Measurements from ENCODE around the gene CLDN20.

Gene CLDN20

GRCh38 chr6:155287762-155288161 lies 23.9 kb downstream of the CLDN20 start:
- no peak overlapping the region for H3K9ac ChIP-seq (ENCODE audit: low read depth, low read length, poor library complexity)
- H2BK12ac ChIP-seq (ENCODE audit: low read length), result no peak overlapping the region
- H2AFZ ChIP-seq (ENCODE audit: low read length), result no peak overlapping the region
- no peak overlapping the region for H3K18ac ChIP-seq (ENCODE audit: low read length)
- H3K36me3 ChIP-seq (replicated peaks in 1 of 2; ENCODE audit: control insufficient read depth in 2 of 2, insufficient read depth in 2 of 2, low read length in 2 of 2), result peaks cover 4 to 90% of the 10 kb centered on the region in 2 donors
- H3K4ac ChIP-seq (ENCODE audit: low read length), result no peak overlapping the region
- H3K14ac ChIP-seq (ENCODE audit: low read length), result no peak overlapping the region
- no peak overlapping the region for H3K23ac ChIP-seq (ENCODE audit: low read depth, low read length, poor library complexity)
- H3K9me3 ChIP-seq (replicated peaks in 1 of 2; ENCODE audit: control insufficient read depth in 2 of 2, insufficient read depth in 1 of 2, low read depth in 1 of 2, low read length in 2 of 2), result no peaks in the 10 kb centered on the region
- H2BK120ac ChIP-seq (ENCODE audit: low read depth, low read length), result no peak overlapping the region
- no peaks in the 10 kb centered on the region for H3K27me3 ChIP-seq (ENCODE audit: control insufficient read depth in 3 of 3, insufficient read depth in 3 of 3, low read depth in 1 of 3, low read length in 3 of 3)
- no peak overlapping the region for H2AK5ac ChIP-seq (ENCODE audit: low read depth, low read length)
- no peak overlapping the region for H2BK5ac ChIP-seq (ENCODE audit: low read length)
- H2BK15ac ChIP-seq (ENCODE audit: low read length), result no peak overlapping the region
- H3K4me1 ChIP-seq (ENCODE audit: control insufficient read depth in 2 of 2, insufficient read depth in 1 of 2, low read depth in 1 of 2, low read length in 2 of 2), result peaks cover 0 to 2% of the 10 kb centered on the region in 2 donors
- WGBS, 2 donors (ENCODE audit: extremely low coverage in 2 of 2, insufficient read length in 2 of 2, insufficient replicate concordance in 1 of 2), result no CpG with 5 or more reads among the region's 2 CpGs
- no peak overlapping the region for H3K27ac ChIP-seq (replicated peaks; ENCODE audit: low read length)
- no peak overlapping the region for H3K4me3 ChIP-seq (ENCODE audit: low read length in 2 of 2)
- H4K8ac ChIP-seq (ENCODE audit: low read depth, low read length), result no peak overlapping the region
- no peak for DNase-seq (ENCODE audit: low spot score)
- no peaks in the 10 kb centered on the region for H3K79me1 ChIP-seq (ENCODE audit: low read depth, low read length)
- no peak overlapping the region for H3K4me2 ChIP-seq (ENCODE audit: insufficient read depth, low read length, poor library complexity, severe bottlenecking)
- H4K91ac ChIP-seq (ENCODE audit: low read depth, low read length, poor library complexity), result no peak overlapping the region

- Histone ChIP-seq H4K91ac (ENCODE audit: low read depth, low read length, poor library complexity) (no peak overlapping the region), H3K14ac (ENCODE audit: low read length) (no peak overlapping the region), H2BK5ac (ENCODE audit: low read length) (no peak overlapping the region), H3K23ac (ENCODE audit: low read depth, low read length, poor library complexity) (no peak overlapping the region), H3K18ac (ENCODE audit: low read length) (no peak overlapping the region), H3K27me3 (ENCODE audit: control insufficient read depth in 3 of 3, insufficient read depth in 3 of 3, low read depth in 1 of 3, low read length in 3 of 3) (no peaks in the 10 kb centered on the region), H3K4me2 (ENCODE audit: insufficient read depth, low read length, poor library complexity, severe bottlenecking) (no peak overlapping the region), H3K27ac (replicated peaks; ENCODE audit: low read length) (no peak overlapping the region), H3K4me1 (ENCODE audit: control insufficient read depth in 2 of 2, insufficient read depth in 1 of 2, low read depth in 1 of 2, low read length in 2 of 2) (peaks cover 0 to 2% of the 10 kb centered on the region in 2 donors), H3K4me3 (ENCODE audit: low read length in 2 of 2) (no peak overlapping the region), H3K79me1 (ENCODE audit: low read depth, low read length) (no peaks in the 10 kb centered on the region), H2BK12ac (ENCODE audit: low read length) (no peak overlapping the region), H2BK120ac (ENCODE audit: low read depth, low read length) (no peak overlapping the region), H4K8ac (ENCODE audit: low read depth, low read length) (no peak overlapping the region), H2AK5ac (ENCODE audit: low read depth, low read length) (no peak overlapping the region), H3K9ac (ENCODE audit: low read depth, low read length, poor library complexity) (no peak overlapping the region), H3K9me3 (replicated peaks in 1 of 2; ENCODE audit: control insufficient read depth in 2 of 2, insufficient read depth in 1 of 2, low read depth in 1 of 2, low read length in 2 of 2) (no peaks in the 10 kb centered on the region), H3K36me3 (replicated peaks in 1 of 2; ENCODE audit: control insufficient read depth in 2 of 2, insufficient read depth in 2 of 2, low read length in 2 of 2) (peaks cover 4 to 87% of the 10 kb centered on the region in 2 donors), H2BK15ac (ENCODE audit: low read length) (no peak overlapping the region), H2AFZ (ENCODE audit: low read length) (no peak overlapping the region), H3K4ac (ENCODE audit: low read length) (no peak overlapping the region)
- no CpG with 5 or more reads among the region's 5 CpGs for WGBS, 2 donors (ENCODE audit: extremely low coverage in 2 of 2, insufficient read length in 2 of 2, insufficient replicate concordance in 1 of 2)
- DNase-seq (ENCODE audit: low spot score), result no peak
Observed at GRCh38 chr6:155290491-155290890, 26.7 kb downstream of the CLDN20 start.

- Histone ChIP-seq H2AK5ac (ENCODE audit: low read depth, low read length) (no peak overlapping the region), H3K27ac (replicated peaks; ENCODE audit: low read length) (no peak overlapping the region), H3K27me3 (ENCODE audit: control insufficient read depth in 3 of 3, insufficient read depth in 3 of 3, low read depth in 1 of 3, low read length in 3 of 3) (no peaks in the 10 kb centered on the region), H2AFZ (ENCODE audit: low read length) (no peak overlapping the region), H3K4me1 (ENCODE audit: control insufficient read depth in 2 of 2, insufficient read depth in 1 of 2, low read depth in 1 of 2, low read length in 2 of 2) (peaks cover 0 to 2% of the 10 kb centered on the region in 2 donors), H3K23ac (ENCODE audit: low read depth, low read length, poor library complexity) (no peak overlapping the region), H3K9me3 (replicated peaks in 1 of 2; ENCODE audit: control insufficient read depth in 2 of 2, insufficient read depth in 1 of 2, low read depth in 1 of 2, low read length in 2 of 2) (no peaks in the 10 kb centered on the region), H3K14ac (ENCODE audit: low read length) (no peak overlapping the region), H3K79me1 (ENCODE audit: low read depth, low read length) (no peaks in the 10 kb centered on the region), H3K4me3 (ENCODE audit: low read length in 2 of 2) (no peak overlapping the region), H2BK12ac (ENCODE audit: low read length) (no peak overlapping the region), H3K4me2 (ENCODE audit: insufficient read depth, low read length, poor library complexity, severe bottlenecking) (no peak overlapping the region), H4K91ac (ENCODE audit: low read depth, low read length, poor library complexity) (no peak overlapping the region), H2BK5ac (ENCODE audit: low read length) (no peak overlapping the region), H3K18ac (ENCODE audit: low read length) (no peak overlapping the region), H3K9ac (ENCODE audit: low read depth, low read length, poor library complexity) (no peak overlapping the region), H2BK15ac (ENCODE audit: low read length) (no peak overlapping the region), H3K4ac (ENCODE audit: low read length) (no peak overlapping the region), H4K8ac (ENCODE audit: low read depth, low read length) (no peak overlapping the region), H2BK120ac (ENCODE audit: low read depth, low read length) (no peak overlapping the region), H3K36me3 (replicated peaks in 1 of 2; ENCODE audit: control insufficient read depth in 2 of 2, insufficient read depth in 2 of 2, low read length in 2 of 2) (peaks cover 4 to 87% of the 10 kb centered on the region in 2 donors)
- WGBS, 2 donors (ENCODE audit: extremely low coverage in 2 of 2, insufficient read length in 2 of 2, insufficient replicate concordance in 1 of 2), result no CpG with 5 or more reads among the region's 3 CpGs
- DNase-seq (ENCODE audit: low spot score), result no peak
Observed at GRCh38 chr6:155291291-155291690, 27.5 kb downstream of the CLDN20 start.

- H3K79me1 ChIP-seq (ENCODE audit: low read depth, low read length), result no peaks in the 10 kb centered on the region
- H2BK120ac ChIP-seq (ENCODE audit: low read depth, low read length), result no peak overlapping the region
- H3K18ac ChIP-seq (ENCODE audit: low read length), result no peak overlapping the region
- no peak overlapping the region for H3K23ac ChIP-seq (ENCODE audit: low read depth, low read length, poor library complexity)
- H3K27ac ChIP-seq (replicated peaks; ENCODE audit: low read length), result no peak overlapping the region
- no peak overlapping the region for H4K91ac ChIP-seq (ENCODE audit: low read depth, low read length, poor library complexity)
- H3K9ac ChIP-seq (ENCODE audit: low read depth, low read length, poor library complexity), result no peak overlapping the region
- H3K27me3 ChIP-seq (ENCODE audit: control insufficient read depth in 3 of 3, insufficient read depth in 3 of 3, low read depth in 1 of 3, low read length in 3 of 3), result no peaks in the 10 kb centered on the region
- H3K4me3 ChIP-seq (ENCODE audit: low read length in 2 of 2), result no peak overlapping the region
- no peak overlapping the region for H3K4ac ChIP-seq (ENCODE audit: low read length)
- H3K14ac ChIP-seq (ENCODE audit: low read length), result no peak overlapping the region
- no peak overlapping the region for H2AFZ ChIP-seq (ENCODE audit: low read length)
- H2AK5ac ChIP-seq (ENCODE audit: low read depth, low read length), result no peak overlapping the region
- H3K36me3 ChIP-seq (replicated peaks in 1 of 2; ENCODE audit: control insufficient read depth in 2 of 2, insufficient read depth in 2 of 2, low read length in 2 of 2), result peaks cover 7 to 91% of the 10 kb centered on the region in 2 donors
- H3K4me1 ChIP-seq (ENCODE audit: control insufficient read depth in 2 of 2, insufficient read depth in 1 of 2, low read depth in 1 of 2, low read length in 2 of 2), result peaks cover 2% of the 10 kb centered on the region in 2 donors
- H3K9me3 ChIP-seq (replicated peaks in 1 of 2; ENCODE audit: control insufficient read depth in 2 of 2, insufficient read depth in 1 of 2, low read depth in 1 of 2, low read length in 2 of 2), result no peaks in the 10 kb centered on the region
- H4K8ac ChIP-seq (ENCODE audit: low read depth, low read length), result no peak overlapping the region
- no peak for DNase-seq (ENCODE audit: low spot score)
- no peak overlapping the region for H2BK12ac ChIP-seq (ENCODE audit: low read length)
- H2BK15ac ChIP-seq (ENCODE audit: low read length), result no peak overlapping the region
- no peak overlapping the region for H2BK5ac ChIP-seq (ENCODE audit: low read length)
- no peak overlapping the region for H3K4me2 ChIP-seq (ENCODE audit: insufficient read depth, low read length, poor library complexity, severe bottlenecking)
- WGBS, 2 donors (ENCODE audit: extremely low coverage in 2 of 2, insufficient read length in 2 of 2, insufficient replicate concordance in 1 of 2), result no CpG with 5 or more reads among the region's 5 CpGs
Observed at GRCh38 chr6:155292711-155293110, 28.9 kb downstream of the CLDN20 start.

Data from neuronal stem cell (in vitro differentiated cells).